ENCODE data around the gene OAF. TPM values are rescaled to one million over a fixed set of nuclear protein-coding genes. Genes with fewer than 3 reads are reported as not detected.
"Not testable (repeated sequence)": the region's sequence is repeated elsewhere in the genome, so short reads cannot be mapped to it uniquely, and the experiment has no call there.

Gene OAF
- total RNA-seq: 1 to 10 TPM in 1 of 2 donors, under 1 TPM in 1; 0.57 to 2.3 TPM

- no peaks in the 10 kb centered on the region for H3K9me3 Mint-ChIP-seq
- peak within 1 kb of the TSS; percentile 72 to 94 for H3K27ac Mint-ChIP-seq
- H3K36me3 Mint-ChIP-seq: peaks cover 0 to 6% of the 10 kb centered on the region in 2 donors
- ATAC-seq (peak; percentile 79 to 96), DNase-seq (ENCODE audit: low spot score in 2 of 2) (peak; percentile 55 to 61)
Measured at GRCh38 chr11:120210626-120211521, at the start of gene OAF. Gene OAF (plus strand): TSS chr11:120211032. CDS start chr11:120211280, 248 bp downstream.

DNA sequence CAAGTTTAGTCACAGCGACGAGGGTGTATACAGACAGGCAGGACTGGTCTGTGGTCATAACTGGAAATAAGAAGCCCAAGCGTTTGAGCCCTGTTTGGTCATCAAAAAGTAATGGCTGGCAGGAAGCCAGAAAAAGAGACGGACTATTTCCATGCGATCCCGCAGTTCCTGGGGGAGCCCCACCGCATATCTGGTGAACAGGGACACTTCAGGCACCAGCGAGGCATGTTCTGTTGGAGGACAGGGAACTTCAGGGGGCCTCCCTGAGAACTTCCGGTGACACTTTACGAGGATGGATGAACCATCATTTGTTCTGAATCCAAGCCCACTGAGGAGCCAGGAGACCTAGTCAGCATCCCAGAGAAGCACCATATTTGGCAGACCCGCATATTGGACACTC lies 43.2 kb upstream of the OAF start:
- DNase-seq (ENCODE audit: low spot score in 2 of 2) (no peak), ATAC-seq (no peak)
- H3K9me3 Mint-ChIP-seq: peaks cover 4 to 7% of the 10 kb centered on the region in 2 donors
- H3K36me3 Mint-ChIP-seq: peaks cover 7 to 14% of the 10 kb centered on the region in 2 donors
- no peak overlapping the region for H3K27ac Mint-ChIP-seq

- DNase-seq (ENCODE audit: low spot score in 2 of 2) (no peak), ATAC-seq (no peak)
- H3K27ac Mint-ChIP-seq: no peak overlapping the region
- peaks cover 4 to 7% of the 10 kb centered on the region in 2 donors for H3K9me3 Mint-ChIP-seq
- H3K36me3 Mint-ChIP-seq: peaks cover 7 to 14% of the 10 kb centered on the region in 2 donors
Measured at GRCh38 chr11:120168108-120168959, 42.5 kb upstream of the OAF start.

DNA sequence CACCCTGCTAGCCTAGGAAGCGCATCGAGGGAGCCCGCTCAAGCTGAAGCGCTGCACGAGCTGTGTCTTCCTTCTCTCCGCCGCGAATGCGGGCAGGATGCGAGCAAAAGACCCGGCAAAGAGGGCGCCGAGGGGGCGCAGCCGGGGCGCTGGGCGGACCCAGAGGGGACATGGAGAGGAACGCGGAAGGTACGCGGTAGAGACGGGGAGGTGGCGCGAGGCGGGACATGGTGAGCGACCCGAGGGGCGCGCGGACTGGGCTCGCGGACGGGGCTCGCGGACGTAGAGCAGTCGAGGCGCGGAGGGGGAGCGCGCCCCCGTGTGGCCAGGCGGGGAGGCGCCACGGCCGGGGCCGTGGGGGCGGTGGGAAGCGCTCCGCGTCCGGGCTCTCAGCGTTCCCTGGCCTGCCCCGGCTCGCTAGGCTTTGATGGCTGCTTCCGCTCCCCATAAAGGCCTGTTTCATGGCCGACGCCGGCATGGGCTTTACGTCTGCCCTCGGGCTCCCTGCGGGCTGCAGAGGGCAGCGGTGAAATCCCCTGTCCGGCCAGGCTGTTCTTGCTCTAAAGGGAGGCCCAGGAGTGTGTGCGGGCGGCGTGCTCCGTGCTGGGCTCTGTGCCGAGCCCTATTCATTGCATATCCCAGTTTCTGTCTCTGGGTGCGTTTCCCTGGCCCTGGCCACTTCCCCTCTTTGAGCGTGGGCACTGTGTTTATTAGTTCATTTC lies 41.7 kb upstream of the OAF start:
- Mint-ChIP-seq H3K27ac (no peak overlapping the region), H3K9me3 (peaks cover 4 to 7% of the 10 kb centered on the region in 2 donors), H3K36me3 (peaks cover 7 to 14% of the 10 kb centered on the region in 2 donors)
- DNase-seq (ENCODE audit: low spot score in 2 of 2) (peak; percentile 64 to 84), ATAC-seq (peak; percentile 89 to 92)

DNA sequence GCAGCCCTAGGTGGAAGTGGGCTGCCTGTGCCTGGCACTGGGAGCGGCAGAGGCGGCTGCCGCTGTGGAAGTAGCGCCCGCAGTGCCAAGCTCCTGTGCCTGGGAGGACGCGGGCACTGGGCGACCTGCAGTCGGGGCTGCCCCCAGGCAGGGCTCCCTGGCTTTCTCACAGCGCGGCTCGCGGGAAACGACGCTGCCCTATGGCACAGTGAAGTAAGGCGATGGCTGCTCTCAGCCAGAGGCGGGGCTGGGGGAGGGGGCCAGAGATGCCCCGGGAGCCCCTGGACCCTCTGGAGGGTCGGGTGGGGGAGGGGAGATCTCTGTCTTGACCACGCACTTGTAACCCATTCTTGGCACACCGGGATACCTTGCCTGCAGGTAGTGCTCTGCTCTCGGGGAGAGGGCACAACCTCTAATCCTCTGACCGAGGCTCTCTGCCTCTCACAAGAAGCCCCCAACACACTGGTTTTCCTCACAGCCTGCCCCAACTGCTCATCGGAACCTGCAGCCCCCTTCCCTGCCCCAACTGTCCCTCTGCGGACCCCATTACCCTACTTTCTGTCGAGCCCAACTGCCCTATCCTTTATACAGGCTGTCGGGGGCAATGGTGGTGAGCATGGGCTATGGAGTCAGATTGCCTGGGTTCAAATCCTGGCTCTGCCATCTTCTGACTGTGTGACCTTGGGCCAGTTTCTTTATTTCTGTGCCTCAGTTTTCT lies 40.7 kb upstream of the OAF start:
- no peak for ATAC-seq

DNA sequence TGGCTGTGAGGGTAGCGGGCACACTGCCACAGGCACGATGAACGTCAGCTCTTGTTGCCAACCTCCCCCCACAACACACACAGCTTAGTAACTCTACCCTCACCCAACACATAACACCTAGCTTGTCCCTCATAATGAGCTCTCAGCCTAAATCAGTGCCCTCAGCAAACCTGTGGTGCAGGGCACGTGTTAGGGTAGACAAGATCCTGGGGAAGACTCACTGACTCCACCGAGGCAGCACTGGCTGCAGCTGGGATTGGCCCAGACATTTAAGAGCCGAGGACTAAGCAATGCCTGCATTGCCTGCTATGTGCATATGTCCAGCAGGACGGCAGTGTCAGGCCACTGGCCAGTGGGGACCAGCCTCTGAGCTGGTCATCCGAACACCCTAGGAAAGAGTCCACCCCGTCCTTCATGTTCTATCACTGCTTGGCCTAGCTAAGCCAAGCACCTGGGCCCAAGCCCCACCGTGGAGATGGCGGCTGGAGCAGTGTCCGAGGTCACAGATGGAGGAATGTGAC lies 40.0 kb upstream of the OAF start:
- no peak for DNase-seq (ENCODE audit: low spot score in 2 of 2)
- Mint-ChIP-seq H3K27ac (no peak overlapping the region), H3K36me3 (peaks cover 7 to 10% of the 10 kb centered on the region in 2 donors), H3K9me3 (peaks cover 1 to 2% of the 10 kb centered on the region in 2 donors)
- ATAC-seq: no peak

More for the DNA sequence above, 40.7 kb upstream of the OAF start:
- peaks cover 7 to 14% of the 10 kb centered on the region in 2 donors for H3K36me3 Mint-ChIP-seq
- H3K9me3 Mint-ChIP-seq: peaks cover 4 to 7% of the 10 kb centered on the region in 2 donors
- H3K27ac Mint-ChIP-seq: no peak overlapping the region
- no peak for DNase-seq (ENCODE audit: low spot score in 2 of 2)

GRCh38 chr11:120172054-120172911 lies 38.5 kb upstream of the OAF start:
- no peak overlapping the region for H3K27ac Mint-ChIP-seq
- ATAC-seq: peak; percentile 58 to 60
- DNase-seq (ENCODE audit: low spot score in 2 of 2): peak in 1 of 2 donors; percentile 63
- no peaks in the 10 kb centered on the region for H3K9me3 Mint-ChIP-seq
- peaks cover 0 to 2% of the 10 kb centered on the region in 2 donors for H3K36me3 Mint-ChIP-seq

- Mint-ChIP-seq H3K9me3 (no peaks in the 10 kb centered on the region), H3K27ac (peak overlapping the region in 1 of 2 donors; percentile 22), H3K36me3 (no peaks in the 10 kb centered on the region)
- DNase-seq (ENCODE audit: low spot score in 2 of 2) (no peak), ATAC-seq (no peak)
Measured at GRCh38 chr11:120173019-120173705, 37.7 kb upstream of the OAF start.

- H3K27ac Mint-ChIP-seq: no peak overlapping the region
- DNase-seq (ENCODE audit: low spot score in 2 of 2) (no peak), ATAC-seq (no peak)
- no peaks in the 10 kb centered on the region for H3K36me3 Mint-ChIP-seq
- H3K9me3 Mint-ChIP-seq: no peaks in the 10 kb centered on the region
Measured at GRCh38 chr11:120173807-120174206, 37.0 kb upstream of the OAF start.

GRCh38 chr11:120174866-120175265 lies 36.0 kb upstream of the OAF start:
- DNase-seq (ENCODE audit: low spot score in 2 of 2) (no peak), ATAC-seq (no peak)

GRCh38 chr11:120178561-120179056 lies 32.2 kb upstream of the OAF start:
- H3K9me3 Mint-ChIP-seq: no peaks in the 10 kb centered on the region
- no peak overlapping the region for H3K27ac Mint-ChIP-seq
- ATAC-seq: no peak
- DNase-seq (ENCODE audit: low spot score in 2 of 2): no peak
- H3K36me3 Mint-ChIP-seq: no peaks in the 10 kb centered on the region

More at GRCh38 chr11:120174866-120175265, 36.0 kb upstream of the OAF start:
- no peak overlapping the region for H3K27ac Mint-ChIP-seq
- no peaks in the 10 kb centered on the region for H3K36me3 Mint-ChIP-seq
- no peaks in the 10 kb centered on the region for H3K9me3 Mint-ChIP-seq

DNA sequence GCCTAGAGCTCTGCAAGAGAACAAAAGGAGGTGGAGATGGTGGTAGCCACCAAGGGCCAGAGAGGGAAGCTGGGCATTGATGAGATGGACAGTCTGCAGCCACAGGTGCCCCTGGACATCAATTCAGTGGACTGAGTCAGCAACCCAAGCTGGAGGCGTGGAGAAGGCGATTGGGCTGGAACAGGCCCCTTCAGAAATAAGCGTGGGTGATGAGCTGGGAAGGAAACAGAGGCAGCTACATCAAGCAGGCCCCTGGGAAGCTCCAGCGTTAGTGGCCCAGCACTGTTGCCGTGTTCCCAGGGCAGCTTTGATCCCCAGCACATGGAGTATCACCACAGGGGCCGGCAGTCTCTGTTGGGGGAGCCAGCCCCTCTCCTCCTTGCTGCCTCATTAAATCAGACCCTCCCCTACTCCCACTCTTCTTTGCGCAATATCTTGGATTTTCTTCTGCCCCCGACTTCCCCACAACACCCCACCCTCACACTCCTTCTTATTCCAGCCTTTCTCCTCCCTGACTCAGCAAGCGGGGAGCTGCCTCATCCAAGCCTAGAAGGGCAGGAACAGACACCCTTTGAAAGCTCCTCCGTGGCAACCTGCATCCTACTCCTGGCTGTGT lies 31.7 kb upstream of the OAF start:
- Mint-ChIP-seq H3K27ac (no peak overlapping the region), H3K9me3 (no peaks in the 10 kb centered on the region), H3K36me3 (no peaks in the 10 kb centered on the region)
- ATAC-seq (no peak), DNase-seq (ENCODE audit: low spot score in 2 of 2) (no peak)

- DNase-seq (ENCODE audit: low spot score in 2 of 2); ATAC-seq; H3K36me3 Mint-ChIP-seq; H3K9me3 Mint-ChIP-seq; H3K27ac Mint-ChIP-seq: not testable (repeated sequence)
Measured at GRCh38 chr11:120180063-120180462, 30.8 kb upstream of the OAF start.

All from activated naive CD4-positive, alpha-beta T cell treated with anti-CD3 and anti-CD28 coated beads, Interleukin-2, amount 50 U/mL, for 72 hours (primary cell).